Panc1 (cell line): ENCODE measurements around the gene BCL3. TPM values are rescaled to one million over a fixed set of nuclear protein-coding genes. Genes with fewer than 3 reads are reported as not detected.
A peak's percentile ranks its signal among the peaks of the same experiment; 100 is the strongest.

Experiments
- ATAC-seq: fragments of 200-7000 bp; cut with Tn5 transposase; 2 replicates; pipeline ENCODE4 v1.9.1; 2020; ENCODE audit warnings: mild to moderate bottlenecking, moderate library complexity
- BruUV-seq: library from RNA; stranded (reverse); fragments of 400-500 nt; replicated peaks from 2 replicates; lab custom pipeline; 2021; lab: Mats Ljungman, UMichigan
- CTCF ChIA-PET: fragments of 300-600 bp; sonication (Branson Sonifier 250); formaldehyde crosslinking; loops from one replicate; lab custom pipeline; 2022; ENCODE audit warnings: antibody characterized with exemption; lab: Charles Lee
- POLR2A ChIA-PET: fragments of 300-600 bp; sonication (Branson Sonifier 250); formaldehyde crosslinking; loops from one replicate; lab custom pipeline; 2022; ENCODE audit warnings: antibody characterized with exemption; lab: Charles Lee
- DNase-seq: peaks from one replicate; pipeline ENCODE4 v3.0.0-alpha.2; 2010; ENCODE audit warnings: low read depth, low spot score
- H3K27ac ChIP-seq: 2 replicates; pipeline ENCODE4 v1.5.1; 2011; ENCODE audit warnings: mild to moderate bottlenecking, low read length, inconsistent platforms
- H3K27me3 ChIP-seq: fragments of 200-500 bp; sonication (Bioruptor generic); 2 replicates; pipeline ENCODE4 v1.6.0; 2014; ENCODE audit warnings: low read length, inconsistent platforms; ENCODE audit not compliant: control insufficient read depth, insufficient read depth
- H3K36me3 ChIP-seq: fragments of 200-500 bp; sonication (Bioruptor generic); 2 replicates; pipeline ENCODE4 v1.5.1; 2014; ENCODE audit warnings: inconsistent platforms, mild to moderate bottlenecking, low read length, moderate library complexity; ENCODE audit not compliant: control insufficient read depth, insufficient read depth
- H3K4me1 ChIP-seq: 2 replicates; pipeline ENCODE4 v1.5.1; 2011; ENCODE audit warnings: inconsistent platforms, mild to moderate bottlenecking, low read length, moderate library complexity; ENCODE audit not compliant: control insufficient read depth, insufficient read depth
- H3K4me3 ChIP-seq, 2 experiments: 2 replicates each; pipeline ENCODE4 v1.5.1; 2011 to 2012; ENCODE audit warnings: low read depth in 2 of 2, low read length in 2 of 2, mild to moderate bottlenecking in 2 of 2, inconsistent platforms in 1 of 2, moderate library complexity in 1 of 2
- H3K9me3 ChIP-seq: fragments of 200-500 bp; sonication (Bioruptor generic); 2 replicates; pipeline ENCODE4 v1.5.1; 2014; ENCODE audit warnings: low read depth, mild to moderate bottlenecking, inconsistent platforms, low read length, moderate library complexity; ENCODE audit not compliant: control insufficient read depth, insufficient read depth
- POLR2AphosphoS5 ChIP-seq: IDR thresholded peaks from 2 replicates; pipeline ENCODE4 v1.6.1; 2012; ENCODE audit warnings: mild to moderate bottlenecking, low read depth, low read length, moderate library complexity
- SIN3A ChIP-seq: IDR thresholded peaks from 2 replicates; pipeline ENCODE4 v1.6.1; 2012; ENCODE audit warnings: low read depth, mild to moderate bottlenecking, low read length, moderate library complexity, borderline replicate concordance; ENCODE audit not compliant: insufficient read depth
- TCF7L2 ChIP-seq: IDR thresholded peaks from 2 replicates; pipeline ENCODE4 v1.6.1; 2011; ENCODE audit warnings: mild to moderate bottlenecking, low read depth, low read length, inconsistent platforms
- in situ Hi-C: cut with HindIII; loops from 2 replicates; pipeline ENCODE4 v1.10.0; 2016; ENCODE audit warnings: low sequenced_read_pairs, low pct_unique_long_range_greater_than_20kb
- intact Hi-C: fragments of 100-400 bp; cut with micrococcal nuclease; formaldehyde crosslinking; loops from one replicate; pipeline ENCODE4 v1.10.0; 2022; ENCODE audit not compliant: unreplicated experiment
- total RNA-seq: library from RNA; stranded (reverse); gene quantifications from one replicate; pipeline ENCODE4 v1.2.1, GENCODE V29; 2021; ENCODE audit not compliant: unreplicated experiment
- TF ChIP-seq, protein P1 (sequence below): fragments of 450-650 bp; IDR thresholded peaks from 2 replicates; pipeline ENCODE4 v1.5.1; 2017; ENCODE audit warnings: mild to moderate bottlenecking
- TF ChIP-seq, protein P2 (sequence below), 2 experiments: IDR thresholded peaks; 2 replicates each; pipeline ENCODE4 v1.6.1; 2011 to 2012; ENCODE audit warnings: low read depth in 2 of 2, control low read depth in 1 of 2, low read length in 1 of 2, mild to moderate bottlenecking in 1 of 2, moderate library complexity in 1 of 2; ENCODE audit not compliant: insufficient read depth in 1 of 2

Gene BCL3
- total RNA-seq, 1 experiment from 2014 or later: 48.5 TPM

DNA sequence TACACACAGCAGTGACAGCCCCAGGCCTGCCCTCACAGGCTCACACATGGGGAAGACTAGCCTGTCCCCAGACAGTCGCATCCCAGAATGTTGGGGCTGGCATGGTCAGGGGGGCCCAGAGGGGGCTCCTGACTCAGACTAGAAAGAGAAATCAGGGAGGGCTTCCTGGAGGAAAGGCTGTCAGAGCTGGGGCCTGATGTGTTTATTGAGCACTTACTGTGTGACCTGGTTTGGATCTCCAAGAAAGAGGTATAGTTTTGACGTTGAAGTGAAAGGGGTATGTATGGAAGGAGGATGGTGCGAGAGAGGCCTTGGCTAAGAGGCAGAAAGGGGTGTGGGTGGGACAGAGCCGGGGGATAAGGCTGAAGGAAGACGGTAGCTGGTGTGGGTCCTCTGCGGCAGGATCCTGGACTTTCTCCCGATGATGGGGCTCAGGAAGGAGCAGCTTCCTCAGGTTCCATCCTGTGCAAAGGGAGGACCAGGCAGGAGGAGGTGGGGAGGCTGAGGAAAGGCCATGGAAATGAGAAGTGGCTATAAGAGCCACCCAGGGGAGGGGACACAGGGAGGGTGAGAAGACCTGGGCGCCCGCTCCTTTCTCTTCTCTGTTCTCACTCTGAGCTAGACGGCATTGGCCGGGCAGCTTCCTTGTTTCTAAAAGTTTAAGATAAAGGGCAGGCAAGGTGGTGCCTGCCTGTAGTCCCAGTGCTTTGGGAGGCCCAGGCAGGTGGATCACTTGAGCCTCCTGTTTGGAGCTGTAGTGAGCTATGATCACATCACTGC, 16.1 kb upstream of the BCL3 start:
- peaks cover 4% of the 10 kb centered on the region for H3K4me1 ChIP-seq
- no peaks in the 10 kb centered on the region for H3K9me3 ChIP-seq
- intact Hi-C loops: no loop called here
- DNase-seq (no peak), ATAC-seq (peak; percentile 60)
- POLR2A ChIA-PET: no interaction called here
- CTCF ChIA-PET: interaction anchor here (0.6 kb wide), 1 partner anchor 48 kb away, joined by 3 read pairs; no protein-coding TSS in a partner anchor
- in situ Hi-C loops: no loop called here
- H3K27ac ChIP-seq: 0 out of 2 replicates have a peak overlapping the region, but pooled peaks have one; percentile 23
- H3K36me3 ChIP-seq: no peaks in the 10 kb centered on the region
- TF ChIP-seq SIN3A: no peak
- TF ChIP-seq, protein P1, sequence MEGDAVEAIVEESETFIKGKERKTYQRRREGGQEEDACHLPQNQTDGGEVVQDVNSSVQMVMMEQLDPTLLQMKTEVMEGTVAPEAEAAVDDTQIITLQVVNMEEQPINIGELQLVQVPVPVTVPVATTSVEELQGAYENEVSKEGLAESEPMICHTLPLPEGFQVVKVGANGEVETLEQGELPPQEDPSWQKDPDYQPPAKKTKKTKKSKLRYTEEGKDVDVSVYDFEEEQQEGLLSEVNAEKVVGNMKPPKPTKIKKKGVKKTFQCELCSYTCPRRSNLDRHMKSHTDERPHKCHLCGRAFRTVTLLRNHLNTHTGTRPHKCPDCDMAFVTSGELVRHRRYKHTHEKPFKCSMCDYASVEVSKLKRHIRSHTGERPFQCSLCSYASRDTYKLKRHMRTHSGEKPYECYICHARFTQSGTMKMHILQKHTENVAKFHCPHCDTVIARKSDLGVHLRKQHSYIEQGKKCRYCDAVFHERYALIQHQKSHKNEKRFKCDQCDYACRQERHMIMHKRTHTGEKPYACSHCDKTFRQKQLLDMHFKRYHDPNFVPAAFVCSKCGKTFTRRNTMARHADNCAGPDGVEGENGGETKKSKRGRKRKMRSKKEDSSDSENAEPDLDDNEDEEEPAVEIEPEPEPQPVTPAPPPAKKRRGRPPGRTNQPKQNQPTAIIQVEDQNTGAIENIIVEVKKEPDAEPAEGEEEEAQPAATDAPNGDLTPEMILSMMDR: no peak
- no peak for TF ChIP-seq POLR2AphosphoS5
- TF ChIP-seq, protein P2, sequence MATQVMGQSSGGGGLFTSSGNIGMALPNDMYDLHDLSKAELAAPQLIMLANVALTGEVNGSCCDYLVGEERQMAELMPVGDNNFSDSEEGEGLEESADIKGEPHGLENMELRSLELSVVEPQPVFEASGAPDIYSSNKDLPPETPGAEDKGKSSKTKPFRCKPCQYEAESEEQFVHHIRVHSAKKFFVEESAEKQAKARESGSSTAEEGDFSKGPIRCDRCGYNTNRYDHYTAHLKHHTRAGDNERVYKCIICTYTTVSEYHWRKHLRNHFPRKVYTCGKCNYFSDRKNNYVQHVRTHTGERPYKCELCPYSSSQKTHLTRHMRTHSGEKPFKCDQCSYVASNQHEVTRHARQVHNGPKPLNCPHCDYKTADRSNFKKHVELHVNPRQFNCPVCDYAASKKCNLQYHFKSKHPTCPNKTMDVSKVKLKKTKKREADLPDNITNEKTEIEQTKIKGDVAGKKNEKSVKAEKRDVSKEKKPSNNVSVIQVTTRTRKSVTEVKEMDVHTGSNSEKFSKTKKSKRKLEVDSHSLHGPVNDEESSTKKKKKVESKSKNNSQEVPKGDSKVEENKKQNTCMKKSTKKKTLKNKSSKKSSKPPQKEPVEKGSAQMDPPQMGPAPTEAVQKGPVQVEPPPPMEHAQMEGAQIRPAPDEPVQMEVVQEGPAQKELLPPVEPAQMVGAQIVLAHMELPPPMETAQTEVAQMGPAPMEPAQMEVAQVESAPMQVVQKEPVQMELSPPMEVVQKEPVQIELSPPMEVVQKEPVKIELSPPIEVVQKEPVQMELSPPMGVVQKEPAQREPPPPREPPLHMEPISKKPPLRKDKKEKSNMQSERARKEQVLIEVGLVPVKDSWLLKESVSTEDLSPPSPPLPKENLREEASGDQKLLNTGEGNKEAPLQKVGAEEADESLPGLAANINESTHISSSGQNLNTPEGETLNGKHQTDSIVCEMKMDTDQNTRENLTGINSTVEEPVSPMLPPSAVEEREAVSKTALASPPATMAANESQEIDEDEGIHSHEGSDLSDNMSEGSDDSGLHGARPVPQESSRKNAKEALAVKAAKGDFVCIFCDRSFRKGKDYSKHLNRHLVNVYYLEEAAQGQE (IDR thresholded peaks at IDR 0.05; ENCODE audit: insufficient read depth in 1 of 2, low read depth in 2 of 2, low read length in 1 of 2): no peak
- TF ChIP-seq TCF7L2: no peak
- no peak overlapping the region for H3K4me3 ChIP-seq
- BruUV-seq: no TSS peak
- H3K27me3 ChIP-seq: no peaks in the 10 kb centered on the region

DNA sequence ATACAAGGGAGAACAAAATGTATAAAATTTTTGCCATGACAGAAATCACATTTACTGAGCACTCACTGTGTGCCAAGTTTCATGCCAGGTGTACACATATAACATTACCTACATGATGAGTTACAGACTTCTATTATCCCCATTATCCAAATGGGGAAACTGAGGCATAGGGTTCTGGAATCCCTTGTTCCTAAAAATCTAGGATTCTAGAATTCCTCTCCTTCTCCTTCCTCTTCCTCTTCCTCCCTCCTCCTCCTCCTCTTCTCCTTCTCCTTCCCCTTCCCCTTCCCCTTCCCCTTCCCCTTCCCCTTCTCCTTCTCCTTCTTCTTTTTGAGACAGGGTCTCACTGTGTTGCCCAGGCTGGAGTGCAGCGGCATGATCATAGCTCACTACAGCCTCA, 14.2 kb upstream of the BCL3 start:
- no peak overlapping the region for H3K4me3 ChIP-seq
- ChIA-PET CTCF (no interaction called here), POLR2A (no interaction called here)
- TF ChIP-seq, protein P1: no peak
- TF ChIP-seq TCF7L2 (no peak), POLR2AphosphoS5 (no peak), SIN3A (no peak)
- TF ChIP-seq, protein P2 (IDR thresholded peaks at IDR 0.05; ENCODE audit: insufficient read depth in 1 of 2, low read depth in 2 of 2, low read length in 1 of 2): no peak
- no peaks in the 10 kb centered on the region for H3K27me3 ChIP-seq
- ATAC-seq: no peak
- H3K36me3 ChIP-seq: no peaks in the 10 kb centered on the region
- H3K4me1 ChIP-seq: peaks cover 19% of the 10 kb centered on the region
- H3K9me3 ChIP-seq: no peaks in the 10 kb centered on the region
- in situ Hi-C loops: no loop called here
- no TSS peak for BruUV-seq
- DNase-seq: no peak
- H3K27ac ChIP-seq: no peak overlapping the region
- intact Hi-C loops: no loop called here
